Epithelial cell of proximal tubule (primary cell): ENCODE measurements around the gene MAPK7. TPM values are rescaled to one million over a fixed set of nuclear protein-coding genes. Genes with fewer than 3 reads are reported as not detected.

Experiments
- DNase-seq: peaks from one replicate; pipeline ENCODE4 v3.0.0-alpha.2; 2011; ENCODE audit warnings: low read depth
- H3K4me3 ChIP-seq: 2 replicates; pipeline ENCODE4 v1.5.1; 2011; ENCODE audit warnings: low read depth, mild to moderate bottlenecking, low read length
- total RNA-seq: library from RNA; depleted of rRNA; stranded (reverse); fragments of >200 nt; gene quantifications from 2 replicates; pipeline ENCODE4 v1.2.3, GENCODE V29; 2015
- TF ChIP-seq, protein P1 (sequence below): conservative IDR thresholded peaks from 2 replicates; pipeline ENCODE4 v1.5.1; 2012; ENCODE audit warnings: low read depth, mild to moderate bottlenecking, low read length

Gene MAPK7
- total RNA-seq, 1 donor from 2014 or later = 19.0 TPM

DNA sequence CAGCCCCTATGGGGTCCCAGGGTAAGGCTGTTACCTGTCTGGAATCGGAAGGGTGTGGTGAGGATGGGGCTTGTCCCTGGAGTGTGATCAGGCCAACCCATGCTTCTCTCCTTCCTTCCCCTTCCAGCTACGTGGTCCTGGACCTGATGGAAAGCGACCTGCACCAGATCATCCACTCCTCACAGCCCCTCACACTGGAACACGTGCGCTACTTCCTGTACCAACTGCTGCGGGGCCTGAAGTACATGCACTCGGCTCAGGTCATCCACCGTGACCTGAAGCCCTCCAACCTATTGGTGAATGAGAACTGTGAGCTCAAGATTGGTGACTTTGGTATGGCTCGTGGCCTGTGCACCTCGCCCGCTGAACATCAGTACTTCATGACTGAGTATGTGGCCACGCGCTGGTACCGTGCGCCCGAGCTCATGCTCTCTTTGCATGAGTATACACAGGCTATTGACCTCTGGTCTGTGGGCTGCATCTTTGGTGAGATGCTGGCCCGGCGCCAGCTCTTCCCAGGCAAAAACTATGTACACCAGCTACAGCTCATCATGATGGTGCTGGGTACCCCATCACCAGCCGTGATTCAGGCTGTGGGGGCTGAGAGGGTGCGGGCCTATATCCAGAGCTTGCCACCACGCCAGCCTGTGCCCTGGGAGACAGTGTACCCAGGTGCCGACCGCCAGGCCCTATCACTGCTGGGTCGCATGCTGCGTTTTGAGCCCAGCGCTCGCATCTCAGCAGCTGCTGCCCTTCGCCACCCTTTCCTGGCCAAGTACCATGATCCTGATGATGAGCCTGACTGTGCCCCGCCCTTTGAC is 2.4 kb downstream of the MAPK7 start:
- no peak overlapping the region for H3K4me3 ChIP-seq
- TF ChIP-seq, protein P1, sequence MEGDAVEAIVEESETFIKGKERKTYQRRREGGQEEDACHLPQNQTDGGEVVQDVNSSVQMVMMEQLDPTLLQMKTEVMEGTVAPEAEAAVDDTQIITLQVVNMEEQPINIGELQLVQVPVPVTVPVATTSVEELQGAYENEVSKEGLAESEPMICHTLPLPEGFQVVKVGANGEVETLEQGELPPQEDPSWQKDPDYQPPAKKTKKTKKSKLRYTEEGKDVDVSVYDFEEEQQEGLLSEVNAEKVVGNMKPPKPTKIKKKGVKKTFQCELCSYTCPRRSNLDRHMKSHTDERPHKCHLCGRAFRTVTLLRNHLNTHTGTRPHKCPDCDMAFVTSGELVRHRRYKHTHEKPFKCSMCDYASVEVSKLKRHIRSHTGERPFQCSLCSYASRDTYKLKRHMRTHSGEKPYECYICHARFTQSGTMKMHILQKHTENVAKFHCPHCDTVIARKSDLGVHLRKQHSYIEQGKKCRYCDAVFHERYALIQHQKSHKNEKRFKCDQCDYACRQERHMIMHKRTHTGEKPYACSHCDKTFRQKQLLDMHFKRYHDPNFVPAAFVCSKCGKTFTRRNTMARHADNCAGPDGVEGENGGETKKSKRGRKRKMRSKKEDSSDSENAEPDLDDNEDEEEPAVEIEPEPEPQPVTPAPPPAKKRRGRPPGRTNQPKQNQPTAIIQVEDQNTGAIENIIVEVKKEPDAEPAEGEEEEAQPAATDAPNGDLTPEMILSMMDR = no peak
- no peak for DNase-seq

DNA sequence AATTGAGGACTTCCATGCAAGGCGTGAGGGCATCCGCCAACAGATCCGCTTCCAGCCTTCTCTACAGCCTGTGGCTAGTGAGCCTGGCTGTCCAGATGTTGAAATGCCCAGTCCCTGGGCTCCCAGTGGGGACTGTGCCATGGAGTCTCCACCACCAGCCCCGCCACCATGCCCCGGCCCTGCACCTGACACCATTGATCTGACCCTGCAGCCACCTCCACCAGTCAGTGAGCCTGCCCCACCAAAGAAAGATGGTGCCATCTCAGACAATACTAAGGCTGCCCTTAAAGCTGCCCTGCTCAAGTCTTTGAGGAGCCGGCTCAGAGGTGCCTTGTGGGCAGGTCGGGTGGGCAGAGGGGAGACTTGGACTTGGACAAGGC is 3.1 kb downstream of the MAPK7 start:
- TF ChIP-seq, protein P1 = no peak

DNA sequence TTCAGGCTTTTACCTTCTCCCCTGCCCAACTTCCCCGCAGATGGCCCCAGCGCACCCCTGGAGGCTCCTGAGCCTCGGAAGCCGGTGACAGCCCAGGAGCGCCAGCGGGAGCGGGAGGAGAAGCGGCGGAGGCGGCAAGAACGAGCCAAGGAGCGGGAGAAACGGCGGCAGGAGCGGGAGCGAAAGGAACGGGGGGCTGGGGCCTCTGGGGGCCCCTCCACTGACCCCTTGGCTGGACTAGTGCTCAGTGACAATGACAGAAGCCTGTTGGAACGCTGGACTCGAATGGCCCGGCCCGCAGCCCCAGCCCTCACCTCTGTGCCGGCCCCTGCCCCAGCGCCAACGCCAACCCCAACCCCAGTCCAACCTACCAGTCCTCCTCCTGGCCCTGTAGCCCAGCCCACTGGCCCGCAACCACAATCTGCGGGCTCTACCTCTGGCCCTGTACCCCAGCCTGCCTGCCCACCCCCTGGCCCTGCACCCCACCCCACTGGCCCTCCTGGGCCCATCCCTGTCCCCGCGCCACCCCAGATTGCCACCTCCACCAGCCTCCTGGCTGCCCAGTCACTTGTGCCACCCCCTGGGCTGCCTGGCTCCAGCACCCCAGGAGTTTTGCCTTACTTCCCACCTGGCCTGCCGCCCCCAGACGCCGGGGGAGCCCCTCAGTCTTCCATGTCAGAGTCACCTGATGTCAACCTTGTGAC is 3.6 kb downstream of the MAPK7 start:
- TF ChIP-seq, protein P1 = no peak
- DNase-seq = no peak
- no peak overlapping the region for H3K4me3 ChIP-seq

More for the DNA sequence above, 3.1 kb downstream of the MAPK7 start:
- H3K4me3 ChIP-seq = no peak overlapping the region
- DNase-seq = no peak

DNA sequence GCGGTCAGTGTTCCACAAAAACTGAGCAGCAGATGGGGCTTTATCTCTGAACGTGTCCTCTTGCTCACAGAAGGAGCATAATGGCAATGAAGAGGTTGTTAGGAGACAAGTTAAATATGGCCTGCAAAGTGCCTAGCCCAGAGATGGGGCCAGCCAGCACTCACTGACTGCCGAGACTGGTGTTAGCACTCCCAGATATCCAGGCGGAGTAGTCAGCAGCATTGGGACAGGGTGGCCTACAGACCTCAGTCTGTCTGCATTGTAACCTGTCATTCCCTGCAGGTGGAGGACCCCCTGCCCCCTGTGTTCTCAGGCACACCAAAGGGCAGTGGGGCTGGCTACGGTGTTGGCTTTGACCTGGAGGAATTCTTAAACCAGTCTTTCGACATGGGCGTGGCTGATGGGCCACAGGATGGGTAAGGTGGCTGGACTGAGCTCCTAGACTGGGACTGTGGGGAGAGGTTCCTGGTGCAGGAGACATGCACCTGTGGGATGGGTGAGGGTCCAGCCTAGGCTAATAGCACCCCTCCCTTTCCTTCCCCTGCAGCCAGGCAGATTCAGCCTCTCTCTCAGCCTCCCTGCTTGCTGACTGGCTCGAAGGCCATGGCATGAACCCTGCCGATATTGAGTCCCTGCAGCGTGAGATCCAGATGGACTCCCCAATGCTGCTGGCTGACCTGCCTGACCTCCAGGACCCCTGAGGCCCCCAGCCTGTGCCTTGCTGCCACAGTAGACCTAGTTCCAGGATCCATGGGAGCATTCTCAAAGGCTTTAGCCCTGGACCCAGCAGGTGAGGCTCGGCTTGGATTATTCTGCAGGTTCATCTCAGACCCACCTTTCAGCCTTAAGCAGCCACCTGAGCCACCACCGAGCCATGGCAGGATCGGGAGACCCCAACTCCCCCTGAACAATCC is 4.5 kb downstream of the MAPK7 start:
- TF ChIP-seq, protein P1 = no peak
- DNase-seq = no peak
- no peak overlapping the region for H3K4me3 ChIP-seq

DNA sequence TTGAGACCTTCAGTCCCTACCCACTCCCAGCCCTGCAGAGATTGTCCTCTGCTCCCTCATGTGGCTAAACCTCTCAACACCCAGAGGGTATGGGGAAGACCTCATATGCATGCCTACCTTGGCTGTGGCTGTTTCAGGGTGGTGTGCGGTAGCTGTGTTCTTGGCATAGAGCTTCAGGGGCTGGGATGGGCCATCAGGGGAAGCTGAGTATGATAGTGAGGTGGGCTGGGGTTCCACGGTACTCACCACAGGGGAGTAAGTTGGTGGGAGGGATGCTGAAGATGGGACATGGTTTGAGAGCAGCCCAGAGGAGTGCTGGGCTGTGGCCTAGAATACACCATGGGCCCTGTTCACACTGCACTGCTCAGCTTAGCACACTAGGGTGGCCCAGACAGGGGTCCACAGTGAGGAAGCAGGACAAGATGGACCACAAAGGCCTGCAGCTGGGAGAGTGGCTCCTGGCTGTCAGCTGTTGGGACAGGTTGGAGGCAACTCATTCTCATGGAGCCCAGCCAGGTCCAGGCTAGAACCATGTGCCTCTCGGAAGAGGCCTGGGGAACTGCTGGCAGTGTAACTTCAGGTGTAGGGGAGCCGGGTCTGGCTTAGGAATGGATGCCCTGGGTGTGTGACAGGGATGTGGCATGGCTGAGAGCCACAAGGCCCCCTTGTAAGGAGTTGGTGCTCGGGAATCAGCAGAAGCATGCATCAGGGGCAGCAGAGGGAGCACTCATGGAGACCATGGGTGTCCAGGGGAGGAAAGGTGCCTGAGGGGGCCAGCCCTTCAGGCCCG is 5.6 kb downstream of the MAPK7 start:
- H3K4me3 ChIP-seq = no peak overlapping the region
- TF ChIP-seq, protein P1 = no peak
- DNase-seq = no peak
